Subcutaneous abdominal adipose tissue (tissue), 5 donors: Measurements from ENCODE around the gene IFI16.
"Not testable (repeated sequence)": the region's sequence is repeated elsewhere in the genome, so short reads cannot be mapped to it uniquely, and the experiment has no call there.

Experiments
- H3K27ac ChIP-seq: one replicate; pipeline ENCODE4 v1.7.0; 2013; ENCODE audit warnings: low read depth, mild to moderate bottlenecking, inconsistent platforms, low read length, moderate library complexity
- H3K27me3 ChIP-seq, 5 donors: one replicate each; pipeline ENCODE4 v1.7.0; 2013; ENCODE audit warnings: low read length in 5 of 5, inconsistent platforms in 1 of 5; ENCODE audit not compliant: control insufficient read depth in 5 of 5, insufficient read depth in 4 of 5
- H3K36me3 ChIP-seq, 5 donors: one replicate each; pipeline ENCODE4 v1.7.0; 2013; ENCODE audit warnings: low read length in 5 of 5; ENCODE audit not compliant: control insufficient read depth in 5 of 5, insufficient read depth in 5 of 5
- H3K4me1 ChIP-seq, 5 donors: one replicate each; pipeline ENCODE4 v1.7.0; 2013; ENCODE audit warnings: low read length in 5 of 5, mild to moderate bottlenecking in 3 of 5, moderate library complexity in 1 of 5; ENCODE audit not compliant: control insufficient read depth in 5 of 5, insufficient read depth in 5 of 5
- H3K4me3 ChIP-seq, 5 donors: one replicate each; pipeline ENCODE4 v1.7.0; 2013; ENCODE audit warnings: low read length in 5 of 5, low read depth in 1 of 5
- H3K9ac ChIP-seq, 5 donors: one replicate each; pipeline ENCODE4 v1.7.0; 2013; ENCODE audit warnings: low read length in 5 of 5, mild to moderate bottlenecking in 4 of 5, moderate library complexity in 3 of 5
- H3K9me3 ChIP-seq, 5 donors: one replicate each; pipeline ENCODE4 v1.7.0; 2013; ENCODE audit warnings: low read length in 5 of 5; ENCODE audit not compliant: control insufficient read depth in 5 of 5
- donor health status: healthy.
- donor health status: healthy.
- donor health status: healthy.
- donor health status: healthy.
- donor health status: healthy.

The IFI16 gene

GRCh38 chr1:159005676-159006075 is 4.0 kb upstream of the IFI16 start:
- no peaks in the 10 kb centered on the region for H3K36me3 ChIP-seq
- peak overlapping the region; percentile 70 for H3K27ac ChIP-seq
- H3K27me3 ChIP-seq: no peaks in the 10 kb centered on the region
- peaks cover 11 to 37% (median 23%) of the 10 kb centered on the region in 5 donors for H3K4me1 ChIP-seq
- H3K4me3 ChIP-seq: peak overlapping the region in 3 of 5 donors; percentile 20 to 27 (median 27)
- H3K9ac ChIP-seq: peak overlapping the region in 1 of 5 donors; percentile 17
- no peaks in the 10 kb centered on the region for H3K9me3 ChIP-seq

GRCh38 chr1:159006210-159006807 is 3.4 kb upstream of the IFI16 start:
- H3K36me3 ChIP-seq, H3K9me3 ChIP-seq, H3K27me3 ChIP-seq, H3K9ac ChIP-seq: not testable (repeated sequence)
- peaks cover 11 to 33% (median 21%) of the 10 kb centered on the region in 5 donors for H3K4me1 ChIP-seq
- H3K27ac ChIP-seq: peak overlapping the region; percentile 70
- H3K4me3 ChIP-seq: peak overlapping the region in 2 of 5 donors; percentile 20 to 27

- peaks cover 11 to 32% (median 21%) of the 10 kb centered on the region in 5 donors for H3K4me1 ChIP-seq
Measured at GRCh38 chr1:159007726-159008125, 2.0 kb upstream of the IFI16 start.

GRCh38 chr1:159008744-159009188 is 941 bp upstream of the IFI16 start:
- H3K27me3 ChIP-seq: no peaks in the 10 kb centered on the region
- H3K4me1 ChIP-seq: peaks cover 11 to 40% (median 27%) of the 10 kb centered on the region in 5 donors
- peak overlapping the region in 2 of 5 donors; percentile 12 to 48 for H3K9ac ChIP-seq
- peak overlapping the region in 3 of 5 donors; percentile 72 to 92 (median 83) for H3K4me3 ChIP-seq
- H3K9me3 ChIP-seq: no peaks in the 10 kb centered on the region
- peak overlapping the region; percentile 97 for H3K27ac ChIP-seq
- no peaks in the 10 kb centered on the region for H3K36me3 ChIP-seq

More at GRCh38 chr1:159007726-159008125, 2.0 kb upstream of the IFI16 start:
- no peak overlapping the region for H3K9ac ChIP-seq
- H3K27ac ChIP-seq: no peak overlapping the region
- H3K36me3 ChIP-seq: no peaks in the 10 kb centered on the region
- no peaks in the 10 kb centered on the region for H3K27me3 ChIP-seq
- no peak overlapping the region for H3K4me3 ChIP-seq
- H3K9me3 ChIP-seq: no peaks in the 10 kb centered on the region

- Histone ChIP-seq H3K9me3 (no peaks in the 10 kb centered on the region), H3K4me3 (peak overlapping the region in 4 of 5 donors; percentile 72 to 92 (median 82)), H3K36me3 (no peaks in the 10 kb centered on the region), H3K9ac (peak overlapping the region in 4 of 5 donors; percentile 35 to 86 (median 65)), H3K4me1 (peaks cover 16 to 45% (median 31%) of the 10 kb centered on the region in 5 donors), H3K27ac (peak overlapping the region; percentile 97), H3K27me3 (no peaks in the 10 kb centered on the region)
Measured at GRCh38 chr1:159009287-159009686, 420 bp upstream of the IFI16 start.

GRCh38 chr1:159010391-159010790 is 684 bp downstream of the IFI16 start:
- H3K27me3 ChIP-seq: no peaks in the 10 kb centered on the region
- peak overlapping the region; percentile 97 for H3K27ac ChIP-seq
- peak overlapping the region; percentile 82 to 93 (median 87) for H3K9ac ChIP-seq
- H3K4me3 ChIP-seq: peak overlapping the region; percentile 56 to 92 (median 81)
- peaks cover 14 to 46% (median 30%) of the 10 kb centered on the region in 5 donors for H3K4me1 ChIP-seq
- H3K9me3 ChIP-seq: no peaks in the 10 kb centered on the region
- H3K36me3 ChIP-seq: peaks cover 0 to 2% (median 0%) of the 10 kb centered on the region in 5 donors

- Histone ChIP-seq H3K4me1 (peaks cover 13 to 45% (median 28%) of the 10 kb centered on the region in 5 donors), H3K9ac (peak overlapping the region; percentile 82 to 93 (median 87)), H3K4me3 (peak overlapping the region; percentile 56 to 92 (median 81)), H3K27ac (peak overlapping the region; percentile 97)
- not testable (repeated sequence) for H3K27me3 ChIP-seq, H3K9me3 ChIP-seq, H3K36me3 ChIP-seq
Measured at GRCh38 chr1:159011001-159011400, 1.3 kb downstream of the IFI16 start.

- Histone ChIP-seq H3K27ac (peak overlapping the region; percentile 70), H3K9ac (peak overlapping the region in 4 of 5 donors; percentile 86 to 93 (median 89)), H3K4me3 (peak overlapping the region; percentile 56 to 92 (median 81)), H3K27me3 (no peaks in the 10 kb centered on the region), H3K36me3 (peaks cover 4 to 13% (median 11%) of the 10 kb centered on the region in 5 donors), H3K4me1 (peaks cover 13 to 49% (median 28%) of the 10 kb centered on the region in 5 donors), H3K9me3 (no peaks in the 10 kb centered on the region)
Measured at GRCh38 chr1:159011751-159012150, 2.0 kb downstream of the IFI16 start.

- Histone ChIP-seq H3K27ac (peak overlapping the region; percentile 70), H3K27me3 (no peaks in the 10 kb centered on the region), H3K36me3 (peaks cover 9 to 19% (median 16%) of the 10 kb centered on the region in 5 donors), H3K4me3 (peak overlapping the region; percentile 56 to 92 (median 72)), H3K9me3 (no peaks in the 10 kb centered on the region), H3K9ac (peak overlapping the region in 4 of 5 donors; percentile 60 to 93 (median 76)), H3K4me1 (peaks cover 13 to 54% (median 32%) of the 10 kb centered on the region in 5 donors)
Measured at GRCh38 chr1:159012495-159012894, 2.8 kb downstream of the IFI16 start.

GRCh38 chr1:159014003-159014571 is 4.4 kb downstream of the IFI16 start:
- H3K27me3 ChIP-seq: no peaks in the 10 kb centered on the region
- H3K4me3 ChIP-seq: peak overlapping the region in 4 of 5 donors; percentile 27 to 92 (median 64)
- H3K9me3 ChIP-seq: no peaks in the 10 kb centered on the region
- peaks cover 20 to 35% (median 25%) of the 10 kb centered on the region in 5 donors for H3K36me3 ChIP-seq
- H3K9ac ChIP-seq: no peak overlapping the region
- peaks cover 9 to 46% (median 28%) of the 10 kb centered on the region in 5 donors for H3K4me1 ChIP-seq
- H3K27ac ChIP-seq: peak overlapping the region; percentile 79
